Keratinocyte (primary cell): ENCODE measurements around the gene MAG. TPM values are rescaled to one million over a fixed set of nuclear protein-coding genes. Genes with fewer than 3 reads are reported as not detected.

Experiments
- DNase-seq: peaks from one replicate; pipeline ENCODE4 v3.0.0-alpha.2; 2011; ENCODE audit warnings: low read depth, missing footprints, low spot score
- FAIRE-seq: peaks from 2 replicates; lab custom pipeline; 2011; peaks lifted over from hg19 to GRCh38; lab: Jason Lieb, UNC
- H2AFZ ChIP-seq: 2 replicates; pipeline ENCODE4 v1.6.0; 2012; ENCODE audit warnings: low read length, control low read depth, inconsistent platforms; ENCODE audit not compliant: control insufficient read depth
- H3K27ac ChIP-seq: 2 replicates; pipeline ENCODE4 v1.5.1; 2011; ENCODE audit warnings: low read length; ENCODE audit not compliant: control insufficient read depth, insufficient read depth
- H3K27me3 ChIP-seq: 3 replicates; pipeline ENCODE4 v1.6.0; 2011; ENCODE audit warnings: low read length; ENCODE audit not compliant: control insufficient read depth, insufficient read depth; ENCODE audit errors: extremely low read depth
- H3K36me3 ChIP-seq, 2 experiments: 2 replicates in 1 of 2; 3 replicates in 1 of 2; pipeline ENCODE4 v1.5.1; 2011; ENCODE audit warnings: low read length in 2 of 2, mild to moderate bottlenecking in 1 of 2; ENCODE audit not compliant: control insufficient read depth in 2 of 2, insufficient read depth in 2 of 2; ENCODE audit errors: extremely low read depth in 1 of 2
- H3K4me1 ChIP-seq: 3 replicates; pipeline ENCODE4 v1.5.1; 2011; ENCODE audit warnings: low read length; ENCODE audit not compliant: control insufficient read depth, insufficient read depth; ENCODE audit errors: extremely low read depth
- H3K4me2 ChIP-seq: 3 replicates; pipeline ENCODE4 v1.6.0; 2011; ENCODE audit warnings: low read depth, low read length; ENCODE audit not compliant: control insufficient read depth, insufficient read depth; ENCODE audit errors: extremely low read depth
- H3K4me3 ChIP-seq, 3 experiments: fragments of 200-600 bp in 1 of 3; sonication (generic) in 1 of 3; 2 replicates in 2 of 3; 3 replicates in 1 of 3; pipeline ENCODE4 v1.5.1; 2011 to 2016; ENCODE audit warnings: low read length in 3 of 3, mild to moderate bottlenecking in 3 of 3, control low read depth in 2 of 3, inconsistent platforms in 1 of 3, low read depth in 1 of 3, mixed read lengths in 1 of 3, mixed run types in 1 of 3, moderate library complexity in 1 of 3; ENCODE audit not compliant: control insufficient read depth in 2 of 3, insufficient read depth in 2 of 3; ENCODE audit errors: extremely low read depth in 1 of 3
- H3K79me2 ChIP-seq: 2 replicates; pipeline ENCODE4 v1.6.0; 2012; ENCODE audit warnings: low read length; ENCODE audit not compliant: control insufficient read depth, insufficient read depth
- H3K9ac ChIP-seq: 3 replicates; pipeline ENCODE4 v1.6.0; 2011; ENCODE audit warnings: low read length; ENCODE audit not compliant: control insufficient read depth, insufficient read depth; ENCODE audit errors: extremely low read depth
- H3K9me1 ChIP-seq: 3 replicates; pipeline ENCODE4 v1.6.0; 2011; ENCODE audit warnings: low read length; ENCODE audit not compliant: control insufficient read depth, insufficient read depth; ENCODE audit errors: extremely low read depth
- H3K9me3 ChIP-seq: 2 replicates; pipeline ENCODE4 v1.5.1; 2012; ENCODE audit warnings: low read depth, low read length; ENCODE audit not compliant: control insufficient read depth
- H4K20me1 ChIP-seq: 3 replicates; pipeline ENCODE4 v1.6.0; 2011; ENCODE audit warnings: low read length; ENCODE audit not compliant: control insufficient read depth, insufficient read depth; ENCODE audit errors: extremely low read depth
- EZH2 ChIP-seq: IDR thresholded peaks from one replicate; pipeline ENCODE4 v1.6.1; 2012; ENCODE audit warnings: inconsistent platforms, mild to moderate bottlenecking, low read length, moderate library complexity
- dilution Hi-C: fragments of 300-500 bp; cut with MboI; formaldehyde crosslinking; loops from one replicate; pipeline ENCODE4 v1.7.0; 2020; ENCODE audit warnings: low sequenced_read_pairs; ENCODE audit not compliant: extremely low pct_ligation_motif_present
- polyA plus RNA-seq, 5 experiments: library from polyadenylated mRNA; depleted of rRNA in 3 of 5; stranded (reverse) in 3 of 5; stranded (forward) in 1 of 5; unstranded in 1 of 5; fragments of >200 nt; gene quantifications; 1 replicate in 1 of 5; 2 replicates in 3 of 5; 3 replicates in 1 of 5; pipeline versions ENCODE4 v1.2.1 to v1.2.3, GENCODE V29; 2011 to 2012; ENCODE audit warnings: missing spikeins in 2 of 5, low read depth in 1 of 5, low replicate concordance in 1 of 5
- TF ChIP-seq, protein P1 (sequence below), 3 experiments: IDR thresholded peaks in 1 of 3; conservative IDR thresholded peaks in 1 of 3; optimal IDR thresholded peaks in 1 of 3; 2 replicates in 2 of 3; 3 replicates in 1 of 3; pipeline versions ENCODE3 to v1.5.1; 2011; ENCODE audit warnings: low read length in 3 of 3, mild to moderate bottlenecking in 3 of 3, moderate library complexity in 2 of 3, control low read depth in 1 of 3, inconsistent platforms in 1 of 3; ENCODE audit not compliant: insufficient read depth in 2 of 3; ENCODE audit errors: extremely low read depth in 1 of 3

Gene MAG
- polyA plus RNA-seq, 1 donor (not counting 4 experiments of a cell fraction or from before 2014, with no cell fraction given) = not detected

DNA sequence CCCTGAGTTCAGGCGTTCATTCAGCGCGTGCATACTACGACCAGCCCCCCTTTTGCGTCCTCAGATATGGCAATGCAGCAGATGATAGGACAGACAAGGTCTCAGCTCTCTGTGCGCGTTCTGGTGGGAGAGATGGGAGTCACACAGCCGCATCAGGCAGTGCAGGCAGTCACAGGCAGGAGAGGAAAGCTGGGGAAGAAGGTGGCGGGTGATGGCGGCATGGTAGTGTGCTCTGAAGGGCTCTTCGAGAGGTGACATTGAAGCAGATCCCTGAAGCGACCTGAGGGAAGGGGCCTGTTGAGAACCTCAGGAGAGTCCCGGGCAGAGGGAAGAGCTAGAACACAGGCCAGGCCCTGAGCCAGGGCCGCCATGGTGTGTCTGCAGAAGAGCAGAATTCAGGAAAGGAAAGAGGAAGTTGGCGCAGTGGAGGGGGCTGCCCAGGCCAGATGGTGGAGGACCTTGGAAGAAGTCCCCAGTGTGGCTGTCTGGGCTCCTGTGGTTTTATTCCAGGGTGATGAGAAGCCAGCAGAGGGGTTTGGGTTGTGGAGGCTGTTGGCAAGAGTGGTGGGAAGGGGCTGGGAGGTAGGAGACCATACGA, 19.7 kb upstream of the MAG start:
- Histone ChIP-seq H3K4me3 (no peak overlapping the region), H4K20me1 (no peaks in the 10 kb centered on the region), H3K27me3 (no peaks in the 10 kb centered on the region), H3K4me2 (no peak overlapping the region), H2AFZ (no peak overlapping the region), H3K9me1 (no peaks in the 10 kb centered on the region), H3K4me1 (no peaks in the 10 kb centered on the region), H3K36me3 (peaks cover 26 to 29% of the 10 kb centered on the region in 2 experiments), H3K9me3 (no peaks in the 10 kb centered on the region), H3K79me2 (peaks cover 6% of the 10 kb centered on the region), H3K9ac (no peak overlapping the region), H3K27ac (no peak overlapping the region)
- FAIRE-seq = no peak
- dilution Hi-C loops = no loop called here
- no peak for DNase-seq
- no peak for TF ChIP-seq EZH2
- TF ChIP-seq, protein P1, sequence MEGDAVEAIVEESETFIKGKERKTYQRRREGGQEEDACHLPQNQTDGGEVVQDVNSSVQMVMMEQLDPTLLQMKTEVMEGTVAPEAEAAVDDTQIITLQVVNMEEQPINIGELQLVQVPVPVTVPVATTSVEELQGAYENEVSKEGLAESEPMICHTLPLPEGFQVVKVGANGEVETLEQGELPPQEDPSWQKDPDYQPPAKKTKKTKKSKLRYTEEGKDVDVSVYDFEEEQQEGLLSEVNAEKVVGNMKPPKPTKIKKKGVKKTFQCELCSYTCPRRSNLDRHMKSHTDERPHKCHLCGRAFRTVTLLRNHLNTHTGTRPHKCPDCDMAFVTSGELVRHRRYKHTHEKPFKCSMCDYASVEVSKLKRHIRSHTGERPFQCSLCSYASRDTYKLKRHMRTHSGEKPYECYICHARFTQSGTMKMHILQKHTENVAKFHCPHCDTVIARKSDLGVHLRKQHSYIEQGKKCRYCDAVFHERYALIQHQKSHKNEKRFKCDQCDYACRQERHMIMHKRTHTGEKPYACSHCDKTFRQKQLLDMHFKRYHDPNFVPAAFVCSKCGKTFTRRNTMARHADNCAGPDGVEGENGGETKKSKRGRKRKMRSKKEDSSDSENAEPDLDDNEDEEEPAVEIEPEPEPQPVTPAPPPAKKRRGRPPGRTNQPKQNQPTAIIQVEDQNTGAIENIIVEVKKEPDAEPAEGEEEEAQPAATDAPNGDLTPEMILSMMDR (optimal IDR thresholded peaks at IDR 0.05 in 1 of 3, IDR thresholded peaks at IDR 0.05 in 1 of 3, conservative IDR thresholded peaks at IDR 0.05 in 1 of 3; ENCODE audit: extremely low read depth in 1 of 3, insufficient read depth in 2 of 3, low read length in 3 of 3) = no peak

DNA sequence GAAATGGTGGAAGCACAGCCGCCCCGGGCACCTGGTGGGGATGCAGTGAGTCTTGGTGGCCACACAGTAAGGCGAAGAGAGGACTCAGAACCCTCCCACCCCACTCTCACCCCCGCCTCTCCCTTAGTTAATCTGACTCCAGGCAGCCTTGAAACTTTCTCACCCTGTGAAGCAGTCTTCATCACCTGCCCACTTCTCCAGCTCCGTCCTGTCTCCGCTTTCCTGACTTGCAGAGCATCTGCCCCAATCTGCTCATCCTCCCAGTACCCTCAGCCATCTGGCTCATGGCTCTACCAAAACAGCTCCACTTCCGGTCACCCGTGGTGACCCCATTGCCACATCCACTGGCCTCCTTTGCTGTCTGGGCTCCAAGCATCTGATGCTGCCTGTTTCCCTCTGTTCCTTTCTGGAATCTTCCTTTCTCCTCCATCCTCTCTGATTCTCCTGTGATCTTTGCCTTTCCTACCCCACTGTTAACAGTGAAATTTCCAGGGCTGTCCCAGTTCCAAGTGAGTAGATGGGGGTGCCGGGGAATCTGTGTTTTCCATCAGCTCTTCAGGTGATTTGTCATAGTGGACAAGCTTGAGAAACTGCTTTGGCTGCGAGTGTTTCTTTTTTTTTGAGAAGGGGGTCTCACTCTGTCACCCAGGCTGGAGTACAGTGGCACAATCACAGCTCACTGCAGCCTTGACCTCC, 18.9 kb upstream of the MAG start:
- peaks cover 26 to 32% of the 10 kb centered on the region in 2 experiments for H3K36me3 ChIP-seq
- FAIRE-seq = no peak

More for the DNA sequence above, 18.9 kb upstream of the MAG start:
- no peak overlapping the region for H3K4me2 ChIP-seq
- H3K27me3 ChIP-seq = no peaks in the 10 kb centered on the region
- H3K9ac ChIP-seq = no peak overlapping the region
- H3K9me3 ChIP-seq = no peaks in the 10 kb centered on the region
- DNase-seq = no peak
- peaks cover 3% of the 10 kb centered on the region for H3K79me2 ChIP-seq
- TF ChIP-seq EZH2 = no peak
- TF ChIP-seq, protein P1 (optimal IDR thresholded peaks at IDR 0.05 in 1 of 3, IDR thresholded peaks at IDR 0.05 in 1 of 3, conservative IDR thresholded peaks at IDR 0.05 in 1 of 3; ENCODE audit: extremely low read depth in 1 of 3, insufficient read depth in 2 of 3, low read length in 3 of 3) = no peak
- H3K27ac ChIP-seq = no peak overlapping the region
- no peaks in the 10 kb centered on the region for H3K9me1 ChIP-seq
- dilution Hi-C loops = no loop called here
- H3K4me1 ChIP-seq = no peaks in the 10 kb centered on the region
- no peak overlapping the region for H2AFZ ChIP-seq
- no peak overlapping the region for H3K4me3 ChIP-seq
- no peaks in the 10 kb centered on the region for H4K20me1 ChIP-seq
